LoVo (cell line): Measurements from ENCODE around the gene CHSY3.
A peak's percentile ranks its signal among the peaks of the same experiment; 100 is the strongest.

ENCODE experiments used
- DNase-seq: peaks from one replicate; pipeline ENCODE4 v3.0.0-alpha.2; 2016; ENCODE audit warnings: low spot score

Gene CHSY3

GRCh38 chr5:130096483-130096882 lies 192.2 kb downstream of the CHSY3 start:
- DNase-seq: no peak

- DNase-seq: no peak
Measured at GRCh38 chr5:130099008-130099407, 194.7 kb downstream of the CHSY3 start.

GRCh38 chr5:130102375-130102774 lies 198.1 kb downstream of the CHSY3 start:
- DNase-seq: no peak

- DNase-seq: no peak
Measured at GRCh38 chr5:130102960-130103359, 198.7 kb downstream of the CHSY3 start.

GRCh38 chr5:130104895-130105688 lies 200.8 kb downstream of the CHSY3 start:
- DNase-seq: no peak

- DNase-seq: no peak
Measured at GRCh38 chr5:130106480-130106879, 202.2 kb downstream of the CHSY3 start.

- peak; percentile 47 for DNase-seq
Measured at GRCh38 chr5:130109152-130109551, 204.9 kb downstream of the CHSY3 start.

GRCh38 chr5:130110328-130110727 lies 206.1 kb downstream of the CHSY3 start:
- no peak for DNase-seq

GRCh38 chr5:130111746-130112145 lies 207.5 kb downstream of the CHSY3 start:
- DNase-seq: no peak

- DNase-seq: no peak
Measured at GRCh38 chr5:130112246-130112645, 208.0 kb downstream of the CHSY3 start.

- DNase-seq: no peak
Measured at GRCh38 chr5:130115686-130116085, 211.4 kb downstream of the CHSY3 start.

GRCh38 chr5:130116462-130116861 lies 212.2 kb downstream of the CHSY3 start:
- no peak for DNase-seq

- DNase-seq: no peak
Measured at GRCh38 chr5:130116972-130117371, 212.7 kb downstream of the CHSY3 start.

- no peak for DNase-seq
Measured at GRCh38 chr5:130126746-130127145, 222.5 kb downstream of the CHSY3 start.

GRCh38 chr5:130135506-130135905 lies 231.2 kb downstream of the CHSY3 start:
- no peak for DNase-seq

GRCh38 chr5:130136300-130136699 lies 232.0 kb downstream of the CHSY3 start:
- no peak for DNase-seq

GRCh38 chr5:130137681-130138080 lies 233.4 kb downstream of the CHSY3 start:
- DNase-seq: no peak

GRCh38 chr5:130138406-130139045 lies 234.3 kb downstream of the CHSY3 start:
- DNase-seq: no peak

- DNase-seq: peak; percentile 16
Measured at GRCh38 chr5:130141659-130142320, 237.5 kb downstream of the CHSY3 start.

GRCh38 chr5:130151239-130151638 lies 247.0 kb downstream of the CHSY3 start:
- no peak for DNase-seq

GRCh38 chr5:130155345-130156011 lies 251.2 kb downstream of the CHSY3 start:
- DNase-seq: no peak

GRCh38 chr5:130158036-130158435 lies 253.8 kb downstream of the CHSY3 start:
- DNase-seq: no peak

- DNase-seq: no peak
Measured at GRCh38 chr5:130159968-130160367, 255.7 kb downstream of the CHSY3 start.
